Gastrocnemius medialis (tissue), 4 donors: ENCODE data around the gene ETNK1.

Experiments
- POLR2A ChIP-seq, 2 donors: fragments of 450-650 bp; IDR thresholded peaks; one replicate each; pipeline ENCODE4 v1.6.1; 2017; ENCODE audit warnings: antibody characterized with exemption in 2 of 2, mild to moderate bottlenecking in 2 of 2, moderate library complexity in 2 of 2
- TF ChIP-seq, protein P1 (sequence below), 5 experiments: fragments of 450-650 bp in 3 of 5; fragments of 200-600 bp in 2 of 5; sonication (generic) in 2 of 5; IDR thresholded peaks in 4 of 5; conservative IDR thresholded peaks in 1 of 5; 1 replicate in 4 of 5; 2 replicates in 1 of 5; pipeline ENCODE4 v1.5.1; 2016 to 2019; ENCODE audit warnings: antibody characterized with exemption in 5 of 5, mild to moderate bottlenecking in 3 of 5, moderate library complexity in 3 of 5

DNA sequence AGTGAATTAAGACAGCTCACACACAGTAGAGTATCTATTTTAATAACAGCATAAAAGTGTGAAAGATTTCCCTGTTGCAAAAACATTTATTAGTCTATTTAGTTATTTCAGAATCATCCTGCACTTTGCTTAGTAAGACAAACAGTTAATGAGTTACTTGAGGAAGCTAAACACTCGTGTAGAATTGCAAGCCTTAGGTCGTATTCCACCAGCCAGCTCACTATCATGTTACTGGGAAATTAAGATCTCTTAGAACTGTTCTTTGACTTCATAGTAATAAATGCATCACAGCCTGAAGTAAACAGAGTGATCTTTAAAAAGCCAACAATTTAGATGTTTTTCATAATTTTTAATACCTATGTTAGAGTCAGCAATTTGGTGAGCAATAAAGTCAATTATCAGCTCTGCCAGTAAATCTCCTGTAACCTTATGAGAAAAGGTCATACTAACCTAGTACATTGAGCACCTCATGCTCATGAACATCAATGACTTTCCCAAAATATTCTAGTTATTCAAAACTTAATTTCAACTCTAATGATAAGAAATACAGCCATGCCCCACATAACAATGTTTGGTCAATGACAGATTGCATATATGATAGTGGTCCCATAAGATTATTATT lies 26.7 kb upstream of the ETNK1 start:
- TF ChIP-seq, protein P1, sequence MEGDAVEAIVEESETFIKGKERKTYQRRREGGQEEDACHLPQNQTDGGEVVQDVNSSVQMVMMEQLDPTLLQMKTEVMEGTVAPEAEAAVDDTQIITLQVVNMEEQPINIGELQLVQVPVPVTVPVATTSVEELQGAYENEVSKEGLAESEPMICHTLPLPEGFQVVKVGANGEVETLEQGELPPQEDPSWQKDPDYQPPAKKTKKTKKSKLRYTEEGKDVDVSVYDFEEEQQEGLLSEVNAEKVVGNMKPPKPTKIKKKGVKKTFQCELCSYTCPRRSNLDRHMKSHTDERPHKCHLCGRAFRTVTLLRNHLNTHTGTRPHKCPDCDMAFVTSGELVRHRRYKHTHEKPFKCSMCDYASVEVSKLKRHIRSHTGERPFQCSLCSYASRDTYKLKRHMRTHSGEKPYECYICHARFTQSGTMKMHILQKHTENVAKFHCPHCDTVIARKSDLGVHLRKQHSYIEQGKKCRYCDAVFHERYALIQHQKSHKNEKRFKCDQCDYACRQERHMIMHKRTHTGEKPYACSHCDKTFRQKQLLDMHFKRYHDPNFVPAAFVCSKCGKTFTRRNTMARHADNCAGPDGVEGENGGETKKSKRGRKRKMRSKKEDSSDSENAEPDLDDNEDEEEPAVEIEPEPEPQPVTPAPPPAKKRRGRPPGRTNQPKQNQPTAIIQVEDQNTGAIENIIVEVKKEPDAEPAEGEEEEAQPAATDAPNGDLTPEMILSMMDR (IDR thresholded peaks at IDR 0.05 in 4 of 5, conservative IDR thresholded peaks at IDR 0.05 in 1 of 5), result no peak
- no peak for TF ChIP-seq POLR2A (IDR thresholded peaks at IDR 0.05)
